RWPE2 (cell line): ENCODE measurements around the gene TRIM9.
A peak's percentile ranks its signal among the peaks of the same experiment; 100 is the strongest.

Experiments
- ATAC-seq: fragments of 200-7000 bp; cut with Tn5 transposase; 3 replicates; pipeline ENCODE4 v1.9.1; 2021; ENCODE audit warnings: low read depth
- DNase-seq: peaks from one replicate; pipeline ENCODE4 v3.0.0-alpha.2; 2020; ENCODE audit warnings: low spot score
- H3K27ac ChIP-seq: fragments of 450-650 bp; 2 replicates; pipeline ENCODE4 v1.5.1; 2017; ENCODE audit warnings: mild to moderate bottlenecking; ENCODE audit not compliant: poor library complexity, severe bottlenecking
- H3K27me3 ChIP-seq: fragments of 250-450 bp; sonication (Bioruptor Pico); 2 replicates; pipeline ENCODE4 v1.5.1; 2021; ENCODE audit warnings: mild to moderate bottlenecking, moderate library complexity; ENCODE audit not compliant: insufficient read depth, poor library complexity, severe bottlenecking
- H3K36me3 ChIP-seq: fragments of 250-450 bp; sonication (Bioruptor Pico); 2 replicates; pipeline ENCODE4 v1.5.1; 2020; ENCODE audit warnings: low read depth, mild to moderate bottlenecking, moderate library complexity
- H3K4me1 ChIP-seq: fragments of 250-450 bp; sonication (Bioruptor Pico); 2 replicates; pipeline ENCODE4 v1.5.1; 2021; ENCODE audit warnings: mild to moderate bottlenecking, moderate library complexity; ENCODE audit not compliant: insufficient read depth, poor library complexity, severe bottlenecking
- H3K4me3 ChIP-seq: fragments of 250-450 bp; sonication (Bioruptor Pico); 2 replicates; pipeline ENCODE4 v1.5.1; 2021; ENCODE audit warnings: mild to moderate bottlenecking, moderate library complexity; ENCODE audit not compliant: severe bottlenecking
- H3K9me3 ChIP-seq: fragments of 250-450 bp; sonication (Bioruptor Pico); 2 replicates; pipeline ENCODE4 v1.5.1; 2021; ENCODE audit warnings: mild to moderate bottlenecking, moderate library complexity; ENCODE audit not compliant: severe bottlenecking
- CTCF ChIP-seq: fragments of 450-650 bp; IDR thresholded peaks from one replicate; pipeline ENCODE4 v1.5.1; 2017; ENCODE audit warnings: mild to moderate bottlenecking, moderate library complexity; ENCODE audit not compliant: poor library complexity, severe bottlenecking

The TRIM9 gene

GRCh38 chr14:51081209-51081608 lies 13.7 kb downstream of the TRIM9 start:
- Histone ChIP-seq H3K36me3 (no peaks in the 10 kb centered on the region), H3K4me3 (no peak overlapping the region), H3K9me3 (no peaks in the 10 kb centered on the region), H3K27ac (peak overlapping the region; percentile 93), H3K4me1 (peaks cover 36% of the 10 kb centered on the region), H3K27me3 (no peaks in the 10 kb centered on the region)
- TF ChIP-seq CTCF, result no peak
- DNase-seq (no peak), ATAC-seq (no peak)

- no peaks in the 10 kb centered on the region for H3K36me3 ChIP-seq
These were observed 14.3 kb downstream of the TRIM9 start for GRCh38 chr14:51080645-51081044.

GRCh38 chr14:51079489-51079888 lies 15.4 kb downstream of the TRIM9 start:
- peak overlapping the region; percentile 93 for H3K27ac ChIP-seq
- DNase-seq, result peak; percentile 88

More at GRCh38 chr14:51080645-51081044, 14.3 kb downstream of the TRIM9 start:
- Histone ChIP-seq H3K9me3 (no peaks in the 10 kb centered on the region), H3K4me1 (peaks cover 36% of the 10 kb centered on the region), H3K4me3 (no peak overlapping the region), H3K27ac (peak overlapping the region; percentile 93), H3K27me3 (no peaks in the 10 kb centered on the region)
- no peak for TF ChIP-seq CTCF
- no peak for ATAC-seq
- no peak for DNase-seq

GRCh38 chr14:51079085-51079484 lies 15.8 kb downstream of the TRIM9 start:
- peak; percentile 52 for ATAC-seq
- H3K27me3 ChIP-seq, result no peaks in the 10 kb centered on the region
- H3K27ac ChIP-seq, result peak overlapping the region; percentile 93
- no peak for DNase-seq
- no peaks in the 10 kb centered on the region for H3K36me3 ChIP-seq
- no peaks in the 10 kb centered on the region for H3K9me3 ChIP-seq
- peaks cover 36% of the 10 kb centered on the region for H3K4me1 ChIP-seq
- TF ChIP-seq CTCF, result no peak
- H3K4me3 ChIP-seq, result no peak overlapping the region

More at GRCh38 chr14:51079489-51079888, 15.4 kb downstream of the TRIM9 start:
- peak; percentile 89 for ATAC-seq
- no peaks in the 10 kb centered on the region for H3K9me3 ChIP-seq
- H3K4me3 ChIP-seq, result no peak overlapping the region
- no peaks in the 10 kb centered on the region for H3K36me3 ChIP-seq
- no peak for TF ChIP-seq CTCF
- H3K27me3 ChIP-seq, result no peaks in the 10 kb centered on the region
- peaks cover 36% of the 10 kb centered on the region for H3K4me1 ChIP-seq

GRCh38 chr14:51074701-51075385 lies 20.1 kb downstream of the TRIM9 start:
- Histone ChIP-seq H3K27me3 (no peaks in the 10 kb centered on the region), H3K36me3 (no peaks in the 10 kb centered on the region), H3K27ac (no peak overlapping the region), H3K4me3 (no peak overlapping the region), H3K4me1 (peaks cover 26% of the 10 kb centered on the region), H3K9me3 (no peaks in the 10 kb centered on the region)
- no peak for DNase-seq
- no peak for TF ChIP-seq CTCF
- ATAC-seq, result no peak
